ENCODE data around the gene ARFGEF2.

DNA sequence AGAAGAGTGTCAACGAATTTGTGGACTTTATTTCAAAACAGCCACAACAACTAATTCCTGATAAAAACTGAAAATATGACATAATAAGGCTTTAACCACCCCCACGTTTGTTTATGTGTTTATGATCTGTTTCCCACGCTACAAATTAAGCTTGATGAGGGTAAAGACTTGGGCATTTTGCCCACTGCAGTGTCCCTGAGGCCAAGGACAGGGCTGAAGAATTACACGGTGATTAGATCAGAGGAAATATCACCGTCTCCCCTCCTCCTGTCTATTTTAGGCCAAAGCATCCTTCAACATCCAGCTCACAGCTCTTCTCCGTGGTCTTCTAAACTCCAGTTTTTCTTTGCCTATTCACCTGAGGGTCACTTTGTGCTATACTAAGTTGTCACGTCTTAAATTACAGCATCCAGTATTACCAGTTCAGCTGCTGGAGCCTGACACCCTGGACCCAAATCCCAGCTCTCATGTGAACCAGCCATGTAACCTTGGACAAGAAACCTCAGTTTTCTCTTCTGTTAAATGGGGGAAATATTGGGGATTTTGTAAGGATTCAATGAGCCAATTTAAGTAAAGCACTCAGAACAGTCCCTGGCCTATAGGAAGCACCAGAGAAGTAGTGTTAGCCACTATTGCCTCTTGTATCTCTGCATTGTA, 15.2 kb upstream of the ARFGEF2 start:
- TF ChIP-seq, protein P1, sequence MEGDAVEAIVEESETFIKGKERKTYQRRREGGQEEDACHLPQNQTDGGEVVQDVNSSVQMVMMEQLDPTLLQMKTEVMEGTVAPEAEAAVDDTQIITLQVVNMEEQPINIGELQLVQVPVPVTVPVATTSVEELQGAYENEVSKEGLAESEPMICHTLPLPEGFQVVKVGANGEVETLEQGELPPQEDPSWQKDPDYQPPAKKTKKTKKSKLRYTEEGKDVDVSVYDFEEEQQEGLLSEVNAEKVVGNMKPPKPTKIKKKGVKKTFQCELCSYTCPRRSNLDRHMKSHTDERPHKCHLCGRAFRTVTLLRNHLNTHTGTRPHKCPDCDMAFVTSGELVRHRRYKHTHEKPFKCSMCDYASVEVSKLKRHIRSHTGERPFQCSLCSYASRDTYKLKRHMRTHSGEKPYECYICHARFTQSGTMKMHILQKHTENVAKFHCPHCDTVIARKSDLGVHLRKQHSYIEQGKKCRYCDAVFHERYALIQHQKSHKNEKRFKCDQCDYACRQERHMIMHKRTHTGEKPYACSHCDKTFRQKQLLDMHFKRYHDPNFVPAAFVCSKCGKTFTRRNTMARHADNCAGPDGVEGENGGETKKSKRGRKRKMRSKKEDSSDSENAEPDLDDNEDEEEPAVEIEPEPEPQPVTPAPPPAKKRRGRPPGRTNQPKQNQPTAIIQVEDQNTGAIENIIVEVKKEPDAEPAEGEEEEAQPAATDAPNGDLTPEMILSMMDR (IDR thresholded peaks at IDR 0.05) = no peak
- no peak for TF ChIP-seq ZFX (IDR thresholded peaks at IDR 0.05; ENCODE audit: borderline replicate concordance)
